Skeletal muscle cell (primary cell): ENCODE measurements around the gene ZNF787.
A peak's percentile ranks its signal among the peaks of the same experiment; 100 is the strongest.

ENCODE experiments used
- DNase-seq: peaks from one replicate; pipeline ENCODE4 v3.0.0-alpha.2; 2010; ENCODE audit warnings: low read depth
- H3K4me3 ChIP-seq: 2 replicates; pipeline ENCODE4 v1.5.1; 2011; ENCODE audit warnings: low read depth, mild to moderate bottlenecking, control low read depth, low read length, moderate library complexity

The ZNF787 gene

DNA sequence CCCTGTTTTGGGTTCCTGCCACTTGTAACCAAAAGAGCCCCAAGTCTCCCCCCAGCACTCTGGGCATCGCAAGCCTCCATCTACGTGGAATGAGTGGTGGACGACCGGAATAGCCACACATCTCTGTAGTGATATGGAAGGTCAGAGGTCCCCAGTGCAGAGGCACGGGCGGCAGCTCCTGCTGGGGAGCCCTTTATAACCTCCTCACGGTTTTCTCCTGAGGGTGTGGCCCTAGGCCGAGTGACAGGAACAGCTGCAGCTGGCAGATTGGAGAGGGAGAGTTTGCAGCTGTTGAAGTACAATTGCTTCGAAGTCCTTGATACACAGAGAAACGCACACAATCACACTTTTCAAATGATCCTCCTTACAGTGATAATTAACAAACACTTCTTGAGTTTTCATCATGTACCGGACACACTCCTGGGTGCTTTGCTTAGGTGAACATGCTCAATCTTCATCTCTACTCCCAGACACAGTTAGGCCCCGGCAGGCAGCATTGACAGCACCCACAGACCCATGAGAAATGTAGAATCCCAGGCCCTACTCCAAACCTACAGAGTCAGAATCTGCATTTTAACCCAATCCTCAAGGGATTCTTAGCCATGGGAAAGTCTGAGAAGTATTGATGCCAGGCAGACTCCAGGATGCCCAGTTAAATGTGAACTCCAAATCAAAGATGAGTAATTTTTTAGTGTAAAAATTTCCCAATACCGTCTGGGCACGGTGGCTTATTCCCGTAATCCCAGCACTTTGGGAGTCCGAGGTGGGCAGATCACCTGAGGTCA lies 4.9 kb upstream of the ZNF787 start:
- no peak overlapping the region for H3K4me3 ChIP-seq
- DNase-seq: peak; percentile 35

DNA sequence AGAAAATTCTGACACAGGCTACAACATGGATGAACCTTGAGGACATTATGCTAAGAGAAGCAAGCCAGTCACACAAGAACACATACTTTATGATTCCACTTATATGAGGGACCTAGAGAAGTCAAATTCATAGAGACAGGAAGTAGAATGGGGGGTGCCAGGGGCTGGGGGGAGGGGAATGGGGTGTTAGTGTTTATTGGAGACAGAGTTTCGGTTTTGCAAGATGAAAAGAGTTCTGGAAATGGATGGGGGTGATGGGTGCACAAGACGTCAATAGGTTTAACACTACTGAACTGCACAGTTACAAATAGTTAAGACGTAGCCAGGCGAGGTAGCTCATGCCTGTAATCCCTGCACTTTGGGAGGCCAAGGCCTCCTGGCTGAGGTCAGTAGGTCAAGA lies 3.5 kb upstream of the ZNF787 start:
- H3K4me3 ChIP-seq: no peak overlapping the region
- no peak for DNase-seq

DNA sequence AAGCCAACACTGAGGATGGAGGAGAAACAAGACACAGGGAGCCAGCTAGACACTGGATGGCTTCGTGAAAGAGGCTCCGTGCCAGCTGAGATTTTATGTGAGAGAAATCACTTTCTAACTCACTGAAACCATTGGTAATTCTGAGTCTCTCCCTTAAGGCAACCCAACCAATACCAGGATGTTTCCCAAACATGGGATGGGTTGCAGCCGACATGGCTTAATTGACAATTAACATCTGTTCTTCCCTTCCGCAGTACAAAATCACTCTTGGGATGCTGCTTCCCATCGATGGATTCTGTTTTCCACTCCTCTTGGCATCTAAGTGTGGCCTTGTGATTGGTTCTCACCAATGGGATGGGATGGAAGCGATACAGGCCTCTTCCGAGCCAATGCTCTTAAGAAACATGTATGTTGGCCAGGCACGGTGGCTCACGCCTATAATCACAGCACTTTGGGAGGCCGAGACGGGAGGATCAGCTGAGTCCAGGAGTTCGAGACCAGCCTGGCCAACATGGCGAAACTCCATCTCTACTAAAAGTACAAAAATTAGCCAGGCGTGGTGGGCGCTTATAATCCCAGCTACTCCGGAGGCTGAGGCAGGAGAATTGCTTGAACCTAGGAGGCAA lies 2.3 kb upstream of the ZNF787 start:
- DNase-seq: no peak
- H3K4me3 ChIP-seq: no peak overlapping the region

DNA sequence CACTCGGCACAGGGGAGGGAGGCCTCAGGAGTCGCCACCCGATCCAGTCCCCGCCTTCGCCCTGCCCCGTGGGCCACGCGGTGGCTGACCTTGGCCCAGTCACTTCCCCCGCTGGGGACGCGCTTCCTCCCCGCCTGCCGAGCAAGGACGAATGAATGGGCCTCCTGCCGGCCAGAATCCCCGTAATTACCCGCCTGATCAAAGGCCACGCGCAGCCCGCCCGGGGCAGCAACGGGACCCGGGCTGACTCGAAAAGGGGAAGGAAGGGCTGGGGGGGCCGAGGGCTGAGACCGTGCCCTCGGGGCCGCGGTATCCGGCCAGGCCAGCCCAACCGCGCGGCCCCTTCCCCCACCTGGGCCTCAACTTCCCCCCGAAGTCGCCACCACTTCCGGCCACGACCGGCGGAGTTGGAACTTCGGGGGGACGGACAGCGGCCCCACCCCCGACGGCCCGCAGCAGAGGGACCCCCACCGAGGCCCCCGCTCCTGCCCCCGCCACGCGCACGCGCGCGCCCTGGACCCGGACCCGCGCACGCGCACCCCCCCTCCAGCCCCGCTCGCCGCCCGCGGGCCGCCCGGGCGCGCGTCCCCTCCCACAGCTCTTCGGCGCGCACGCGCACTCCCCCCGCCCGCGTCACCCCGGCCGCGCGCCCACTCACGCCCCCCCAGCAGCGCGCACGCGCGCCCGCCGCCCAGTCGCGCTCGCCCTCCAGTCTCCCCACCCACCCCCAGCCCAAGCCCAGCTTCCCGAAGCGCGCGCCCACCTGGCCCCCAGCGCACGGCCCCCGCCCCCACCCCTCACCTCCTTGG lies 520 bp downstream of the ZNF787 start:
- peak overlapping the region; percentile 87 for H3K4me3 ChIP-seq
- DNase-seq: peak; percentile 32

DNA sequence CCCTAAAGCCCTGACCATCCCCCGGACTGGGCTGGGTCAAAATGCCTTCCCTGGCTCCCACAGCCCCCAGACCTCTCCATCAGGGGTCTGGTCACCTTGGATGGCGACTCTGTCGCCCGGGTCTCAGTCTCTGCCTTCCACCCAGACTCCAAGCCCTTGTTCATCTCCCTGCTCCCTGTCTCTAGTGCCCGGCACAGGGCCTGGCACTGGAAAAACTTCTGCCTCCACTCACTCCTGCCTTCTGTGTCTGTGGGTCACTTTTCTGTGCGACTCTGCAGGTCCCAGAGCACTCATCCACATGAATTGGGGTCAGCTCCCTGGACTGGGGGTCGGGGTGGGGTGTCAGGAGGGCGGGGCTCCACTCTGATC lies 1.1 kb downstream of the ZNF787 start:
- DNase-seq: no peak
- H3K4me3 ChIP-seq: peak overlapping the region; percentile 87

DNA sequence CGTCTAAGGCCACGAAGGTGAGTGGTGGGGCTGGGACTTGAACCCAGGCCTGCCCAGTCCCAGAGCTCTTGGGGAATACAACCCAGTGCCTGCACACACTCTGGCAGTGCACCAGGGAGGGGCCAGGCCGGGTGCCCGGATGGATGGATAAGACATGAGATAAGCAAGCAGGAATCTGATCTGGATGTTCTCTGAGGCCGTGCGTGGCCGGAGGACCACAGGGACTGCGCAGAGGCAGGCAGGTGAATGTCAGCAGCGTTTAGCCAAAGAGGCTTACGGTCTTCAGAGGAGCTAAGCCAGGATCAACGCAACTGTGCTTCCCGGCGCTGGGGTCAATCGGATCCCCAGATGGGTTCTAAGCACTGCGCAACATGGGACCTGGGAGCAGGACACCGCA lies 1.5 kb downstream of the ZNF787 start:
- DNase-seq: no peak
- H3K4me3 ChIP-seq: peak overlapping the region; percentile 87

DNA sequence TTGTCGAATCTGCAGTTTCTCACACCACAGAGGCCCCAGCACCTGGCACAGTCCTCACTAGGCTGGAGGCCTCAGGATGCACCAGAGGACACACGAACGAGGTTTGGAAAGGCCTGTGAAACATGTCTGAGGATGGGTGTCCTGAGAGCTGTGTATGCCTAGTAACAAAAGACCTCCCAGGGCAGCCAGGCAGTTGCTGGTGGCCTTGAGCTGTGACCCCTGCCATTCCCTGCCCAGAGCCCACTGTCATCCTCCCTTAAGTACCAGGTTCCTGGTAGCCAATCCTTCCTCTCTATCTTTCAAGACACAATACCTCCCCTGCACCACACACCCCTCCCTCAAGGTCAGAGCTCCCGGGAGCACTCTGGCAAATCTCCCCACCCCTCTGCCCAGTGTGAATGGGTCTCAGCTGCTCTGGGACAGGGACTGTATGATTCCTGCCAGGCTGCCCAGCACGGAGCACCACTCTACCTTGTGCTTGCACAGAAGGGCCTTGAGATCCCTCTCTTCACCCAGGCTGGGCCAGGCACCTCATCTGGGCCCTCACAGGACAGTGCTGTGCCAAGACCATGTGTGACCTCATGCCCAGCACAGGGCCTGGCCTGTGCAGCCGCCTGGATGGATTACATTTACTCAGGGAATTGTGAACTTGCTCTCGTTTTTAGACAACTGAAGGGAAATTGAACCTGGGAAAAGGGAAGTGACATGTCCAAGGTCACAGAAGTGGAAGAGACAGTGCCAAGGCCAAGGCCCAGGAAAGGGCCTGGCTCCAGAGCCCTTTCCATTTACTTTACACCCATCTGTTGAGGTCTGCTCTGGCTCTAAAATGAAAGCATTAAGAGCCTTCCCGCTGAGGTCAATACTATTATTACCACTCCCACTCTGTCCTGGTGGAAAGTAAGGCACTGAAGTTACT lies 2.2 kb downstream of the ZNF787 start:
- DNase-seq: no peak
- H3K4me3 ChIP-seq: no peak overlapping the region

DNA sequence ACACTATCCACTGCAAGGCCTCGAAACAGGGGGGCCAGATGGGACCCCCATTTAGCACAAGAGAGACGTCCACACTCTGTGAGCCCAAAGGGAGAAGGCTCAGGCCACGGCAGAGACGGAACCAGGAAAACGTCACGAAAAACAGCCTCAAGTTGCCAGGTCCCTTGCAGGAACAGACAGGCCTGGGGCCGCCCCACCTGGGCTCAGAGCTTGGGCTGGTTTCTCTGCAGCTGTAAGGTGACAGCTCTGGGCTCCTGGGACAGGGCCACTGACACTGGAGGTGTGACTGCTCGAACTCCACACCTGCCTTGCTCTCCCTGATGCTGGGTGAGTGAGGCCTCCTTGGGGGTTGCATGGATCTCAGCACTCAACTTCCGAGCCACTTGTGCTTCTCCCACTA lies 3.2 kb downstream of the ZNF787 start:
- DNase-seq: no peak
- no peak overlapping the region for H3K4me3 ChIP-seq

DNA sequence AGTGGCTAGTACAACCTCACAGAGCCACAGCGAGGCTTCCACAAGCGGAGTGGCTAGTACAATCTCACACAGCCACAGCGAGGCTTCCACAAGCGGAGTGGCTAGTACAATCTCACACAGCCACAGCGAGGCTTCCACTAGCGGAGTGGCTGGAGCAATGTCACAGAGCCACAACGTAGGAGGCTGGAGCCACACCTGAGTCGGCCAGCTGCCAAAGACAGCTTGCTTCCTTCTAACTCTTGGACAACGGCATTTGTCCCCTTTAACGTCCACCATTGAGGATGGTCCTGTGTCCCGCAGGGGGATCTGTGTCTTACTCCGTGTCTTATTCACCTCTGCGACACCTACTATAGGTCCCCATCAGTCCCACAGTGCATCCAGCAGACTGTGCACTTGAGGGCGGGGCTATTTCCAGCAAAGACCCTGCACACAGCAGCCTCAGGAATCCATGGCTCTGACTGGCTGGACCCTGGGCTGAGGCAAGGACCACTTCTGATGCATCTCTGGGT lies 3.7 kb downstream of the ZNF787 start:
- H3K4me3 ChIP-seq: no peak overlapping the region
- no peak for DNase-seq

DNA sequence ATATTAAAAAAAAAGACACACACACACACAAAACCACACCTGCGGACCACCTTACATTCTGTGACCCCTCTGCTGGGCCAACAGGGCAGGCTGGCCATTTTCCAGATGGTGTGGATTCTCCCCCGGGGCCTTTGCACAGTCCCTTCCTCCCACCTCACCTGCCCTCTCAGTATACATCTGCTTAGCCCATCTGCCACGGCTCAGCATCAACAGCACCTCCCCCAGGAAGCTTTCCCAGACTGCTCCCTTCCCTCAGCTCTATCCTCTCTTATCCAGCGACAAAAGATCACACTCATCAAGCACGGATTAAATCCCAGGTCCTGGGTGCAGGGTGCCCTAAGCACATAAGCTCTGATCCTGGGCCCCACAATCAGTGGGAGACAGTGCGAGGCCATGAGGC lies 4.5 kb downstream of the ZNF787 start:
- no peak overlapping the region for H3K4me3 ChIP-seq
- no peak for DNase-seq

DNA sequence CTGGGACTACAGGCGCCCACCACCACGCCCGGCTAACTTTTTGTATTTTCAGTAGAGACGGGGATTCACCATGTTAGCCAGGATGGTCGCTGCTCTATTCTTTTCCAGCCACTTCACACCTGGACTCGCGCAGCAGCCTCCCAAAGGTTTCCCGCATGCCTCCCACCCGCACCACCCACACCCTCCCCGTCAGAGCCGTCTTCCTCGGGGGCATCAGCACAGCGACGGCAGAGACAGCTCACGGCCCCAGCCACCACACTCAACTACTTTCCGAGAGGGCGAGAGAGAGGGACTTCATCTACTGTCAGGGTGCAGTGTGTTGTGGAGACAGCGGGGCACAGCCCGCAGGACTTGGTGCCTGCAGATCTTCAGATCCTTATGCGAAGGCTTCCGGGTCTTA lies 5.6 kb downstream of the ZNF787 start:
- DNase-seq: no peak
- H3K4me3 ChIP-seq: no peak overlapping the region

DNA sequence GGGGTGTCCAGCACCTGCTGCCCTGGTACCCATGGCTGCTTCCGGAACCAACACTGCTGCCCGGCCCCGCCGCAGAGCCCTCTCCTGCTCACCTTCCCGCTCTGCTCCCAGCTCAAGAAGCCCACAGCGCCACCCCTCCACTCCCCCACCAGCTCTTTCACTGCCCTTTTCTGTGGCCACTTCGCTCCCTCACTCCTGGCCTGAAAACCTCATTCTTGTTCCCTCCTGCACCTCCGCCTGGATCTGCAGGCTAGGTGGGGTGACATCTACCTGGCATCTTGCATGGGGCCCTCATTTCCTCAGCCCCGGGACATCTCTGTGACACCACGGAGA lies 6.4 kb downstream of the ZNF787 start:
- H3K4me3 ChIP-seq: no peak overlapping the region
- no peak for DNase-seq

DNA sequence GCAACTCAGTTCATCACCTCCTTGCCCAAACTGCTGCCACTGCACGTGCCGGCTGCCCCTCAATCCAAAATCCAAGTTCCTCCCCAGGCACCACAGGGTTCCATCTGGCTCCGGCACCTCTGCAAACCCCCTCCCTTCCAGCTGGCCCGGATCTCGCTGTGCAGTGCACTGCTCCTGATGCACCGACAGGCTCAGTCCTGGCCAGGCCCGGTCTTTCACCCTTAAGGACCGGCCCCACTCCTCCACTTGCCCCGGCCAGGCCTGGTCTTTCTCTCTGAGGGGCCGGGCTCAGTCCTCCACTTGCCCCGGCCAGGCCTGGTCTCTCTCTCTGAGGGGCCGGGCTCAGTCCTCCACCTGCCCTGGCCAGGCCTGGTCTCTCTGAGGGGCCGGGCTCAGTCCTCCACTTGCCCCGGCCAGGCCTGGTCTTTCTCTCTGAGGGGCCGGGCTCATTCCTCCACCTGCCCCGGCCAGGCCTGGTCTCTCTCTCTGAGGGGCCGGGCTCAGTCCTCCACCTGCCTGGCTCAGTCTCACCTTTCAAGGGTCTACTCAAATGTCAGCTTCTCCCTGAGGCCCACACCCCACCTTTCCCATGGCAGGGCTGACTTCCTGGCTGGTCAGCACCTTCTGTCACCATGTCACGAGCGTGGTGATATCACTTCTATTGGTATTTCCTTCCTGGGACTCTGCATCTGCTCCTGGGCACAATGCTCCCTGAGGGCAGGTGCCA lies 6.9 kb downstream of the ZNF787 start:
- no peak overlapping the region for H3K4me3 ChIP-seq
- DNase-seq: no peak

DNA sequence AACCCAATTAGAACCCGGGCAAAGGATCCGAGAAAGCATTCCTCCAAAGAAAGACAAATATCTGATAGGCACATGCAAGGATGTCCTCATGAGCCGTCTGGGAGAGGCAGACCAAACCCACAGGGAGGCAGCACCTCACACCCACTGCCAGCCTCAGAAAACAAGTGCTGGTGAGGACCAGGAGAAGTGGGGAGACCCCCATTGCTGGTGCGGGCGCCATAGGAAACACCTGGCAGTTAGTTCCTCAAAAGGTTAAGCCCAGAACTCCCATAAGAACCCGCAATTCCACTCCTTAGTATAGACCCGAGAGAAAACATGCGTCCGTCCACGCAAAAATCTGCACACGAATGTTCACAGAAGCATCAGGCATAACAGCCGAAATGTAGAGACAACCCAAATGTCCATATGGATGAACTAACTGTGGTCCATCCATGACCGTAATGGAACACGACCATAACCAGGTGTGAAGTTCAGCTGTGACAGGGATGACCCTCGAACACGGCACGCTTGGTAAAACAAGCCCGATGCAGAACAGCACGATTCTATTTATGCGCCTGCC lies 7.9 kb downstream of the ZNF787 start:
- no peak overlapping the region for H3K4me3 ChIP-seq
- no peak for DNase-seq

DNA sequence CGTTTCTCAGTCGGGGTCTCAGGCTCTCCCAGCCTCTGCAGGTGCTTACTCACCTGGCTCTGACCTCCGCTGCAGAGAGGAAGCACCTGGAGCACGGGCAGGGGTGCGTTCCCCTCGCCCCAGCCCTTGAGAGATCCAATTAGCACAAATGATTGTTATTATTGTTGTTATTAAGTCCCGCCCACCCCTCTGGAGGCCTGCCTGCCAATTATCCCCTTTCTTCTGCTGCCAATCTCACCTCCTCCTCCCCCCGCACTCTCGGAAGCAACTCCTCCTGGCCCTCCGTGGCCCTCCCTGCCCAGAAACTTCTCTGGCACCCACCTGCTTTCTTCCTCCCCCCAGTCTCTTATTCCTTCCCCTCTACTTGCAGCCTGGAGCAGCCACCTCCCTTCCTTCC lies 8.8 kb downstream of the ZNF787 start:
- DNase-seq: no peak
- H3K4me3 ChIP-seq: no peak overlapping the region

DNA sequence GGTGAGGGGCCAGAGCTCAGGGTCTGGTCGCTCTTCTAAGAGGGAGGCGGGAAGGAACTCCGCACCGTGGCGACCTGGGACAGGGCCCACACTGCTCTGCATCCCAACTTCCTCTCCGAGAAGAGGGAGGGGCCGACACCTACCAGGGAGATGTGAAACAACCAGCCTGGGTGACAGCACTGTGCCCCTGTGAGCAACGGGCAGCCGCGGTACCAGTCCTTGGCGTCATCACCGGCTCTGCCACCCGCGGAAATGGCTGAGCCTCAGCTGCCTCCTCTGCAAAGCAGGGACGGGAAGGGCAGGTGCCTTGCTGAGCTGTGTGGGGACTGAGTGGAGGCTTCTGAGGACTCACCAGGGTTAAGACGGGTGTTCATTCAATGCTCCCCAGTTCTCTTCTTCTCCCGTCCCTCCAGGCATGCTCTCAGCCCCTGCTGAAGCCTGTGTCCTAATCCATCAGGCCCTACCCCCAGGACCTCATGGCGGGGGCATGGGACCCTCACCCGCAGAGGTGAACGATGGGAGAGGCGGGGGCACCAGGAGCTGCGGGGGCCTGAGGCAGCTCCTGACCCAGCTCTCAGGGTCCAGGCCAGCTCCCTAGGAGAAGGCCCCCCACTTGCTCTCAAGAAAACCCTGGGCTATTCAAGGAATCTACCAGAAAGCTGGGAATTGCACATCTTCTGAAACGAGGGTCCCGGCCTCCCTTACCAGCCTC lies 9.3 kb downstream of the ZNF787 start:
- no peak overlapping the region for H3K4me3 ChIP-seq
- no peak for DNase-seq

DNA sequence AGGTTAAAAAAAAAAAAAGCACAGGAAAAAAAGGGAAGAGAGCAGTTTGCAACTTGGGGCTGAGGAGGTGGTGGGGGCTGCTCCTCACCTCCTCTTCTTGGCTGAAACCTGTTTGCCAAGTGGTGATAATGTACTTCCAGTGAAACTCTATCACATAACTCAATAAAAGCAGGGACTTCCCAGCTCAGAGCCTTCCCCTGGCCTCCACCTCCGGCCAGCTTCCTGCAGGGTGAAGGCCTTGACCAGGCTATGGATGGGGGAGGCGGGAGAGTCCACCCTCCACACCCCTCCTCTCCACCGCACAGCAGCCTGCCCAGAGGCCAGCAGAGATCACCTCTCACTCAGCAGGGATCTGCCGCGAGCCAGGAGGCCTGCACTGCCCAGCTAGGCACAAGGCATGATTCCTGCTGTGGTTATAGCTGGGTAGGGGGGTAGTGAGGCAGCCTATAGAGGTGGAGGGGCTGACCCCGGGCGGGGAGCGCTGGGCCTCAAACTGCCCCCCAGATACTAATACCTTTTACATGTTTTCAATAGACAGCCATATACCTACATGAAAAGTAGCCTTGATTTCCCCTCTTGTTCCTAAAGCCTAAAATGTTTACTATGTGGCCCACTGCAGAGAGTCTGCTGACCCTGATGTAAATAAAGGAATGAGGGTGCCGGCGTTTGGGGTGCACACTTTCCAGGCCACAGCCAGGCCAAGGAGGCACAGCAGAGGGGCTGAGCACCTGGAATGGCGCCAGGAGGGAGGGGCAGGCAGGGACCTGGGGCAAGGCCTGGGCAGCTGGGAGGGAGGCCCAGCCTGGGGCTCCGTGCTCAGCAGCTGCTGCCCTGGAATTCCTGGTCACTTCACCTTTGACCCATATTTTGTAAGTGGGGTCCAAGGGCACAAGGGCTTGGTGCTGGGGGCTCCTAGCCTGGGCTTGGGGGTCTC lies 10.3 kb downstream of the ZNF787 start:
- DNase-seq: no peak
- no peak overlapping the region for H3K4me3 ChIP-seq
